Testis (tissue), 3 donors: ENCODE data around the gene WDFY2. TPM values are rescaled to one million over a fixed set of nuclear protein-coding genes. Genes with fewer than 3 reads are reported as not detected.
A peak's percentile ranks its signal among the peaks of the same experiment; 100 is the strongest.

Source experiments
- DNase-seq: peaks from one replicate; pipeline ENCODE4 v3.0.0-alpha.2; 2019
- H3K27ac ChIP-seq, 2 donors: fragments of 200-600 bp; sonication (generic); one replicate each; pipeline ENCODE4 v1.5.1; 2019
- H3K27me3 ChIP-seq: fragments of 200-600 bp; sonication (generic); one replicate; pipeline ENCODE4 v1.5.1; 2019
- H3K36me3 ChIP-seq: fragments of 200-600 bp; sonication (generic); one replicate; pipeline ENCODE4 v1.5.1; 2017; ENCODE audit warnings: low read depth; ENCODE audit errors: missing control alignments
- H3K4me1 ChIP-seq: fragments of 200-600 bp; sonication (generic); one replicate; pipeline ENCODE4 v1.5.1; 2019
- H3K4me3 ChIP-seq, 2 donors: fragments of 200-600 bp; sonication (generic); one replicate each; pipeline ENCODE4 v1.5.1; 2017 to 2019
- H3K9me3 ChIP-seq: fragments of 200-600 bp; sonication (generic); one replicate; pipeline ENCODE4 v1.5.1; 2017
- CTCF ChIP-seq, 3 experiments: fragments of 450-650 bp in 2 of 3; fragments of 200-600 bp in 1 of 3; sonication (generic) in 1 of 3; IDR thresholded peaks; one replicate each; pipeline ENCODE4 v1.5.1; 2016 to 2019; ENCODE audit warnings: antibody characterized with exemption in 3 of 3, mild to moderate bottlenecking in 2 of 3, moderate library complexity in 1 of 3
- POLR2A ChIP-seq: fragments of 450-650 bp; IDR thresholded peaks from one replicate; pipeline ENCODE4 v1.6.1; 2017; ENCODE audit warnings: antibody characterized with exemption, mild to moderate bottlenecking, moderate library complexity
- WGBS, 2 donors: methylation state at CpG; one replicate each; pipeline ENCODE4 v1.1.5; 2018; 5-methylcytosine and 5-hydroxymethylcytosine counted together
- intact Hi-C: fragments of 100-400 bp; cut with DNase I; formaldehyde crosslinking; loops from one replicate; pipeline ENCODE4 v1.15.1; 2023; ENCODE audit warnings: low total_unique reads
- polyA plus RNA-seq: library from polyadenylated mRNA; stranded (reverse); fragments of 350-450 nt; fragmentation: Illumina TruSeq; extraction: RNeasy Lipid Tissue Mini Kit (QIAGEN cat#74804); gene quantifications from one replicate; pipeline ENCODE4 v1.2.3, GENCODE V29; 2014; ENCODE audit warnings: low read depth, low replicate concordance; ENCODE audit not compliant: insufficient read depth
- total RNA-seq, 2 donors: library from RNA; depleted of rRNA; stranded (reverse); fragments of >200 nt; gene quantifications; one replicate each; pipeline ENCODE4 v1.2.3, GENCODE V29; 2016

The WDFY2 gene
- total and polyA plus RNA-seq, 3 donors from 2014 or later: 17.1 to 45.8 (median 36.1) TPM

- Histone ChIP-seq H3K36me3 (no peaks in the 10 kb centered on the region), H3K4me3 (no peak overlapping the region), H3K27ac (no peak overlapping the region), H3K27me3 (no peaks in the 10 kb centered on the region), H3K9me3 (no peaks in the 10 kb centered on the region), H3K4me1 (peaks cover 11% of the 10 kb centered on the region)
- TF ChIP-seq POLR2A (no peak), CTCF (IDR thresholded peaks at IDR 0.05) (no peak)
- 80 to 81% methylated on average over 2 of the region's 2 CpGs for WGBS, 2 donors
- no peak for DNase-seq
- intact Hi-C loops: no loop called here
Observed at GRCh38 chr13:51608857-51609406, 24.7 kb downstream of the WDFY2 start.

- no peak for DNase-seq
- no peaks in the 10 kb centered on the region for H3K9me3 ChIP-seq
- intact Hi-C loops: no loop called here
- H3K4me3 ChIP-seq: no peak overlapping the region
- 69 to 77% methylated on average over 3 of the region's 3 CpGs for WGBS, 2 donors
- peaks cover 27% of the 10 kb centered on the region for H3K4me1 ChIP-seq
- H3K36me3 ChIP-seq: no peaks in the 10 kb centered on the region
- no peak for TF ChIP-seq POLR2A
- TF ChIP-seq CTCF (IDR thresholded peaks at IDR 0.05): no peak
- H3K27me3 ChIP-seq: no peaks in the 10 kb centered on the region
- peak overlapping the region in 1 of 2 donors; percentile 2 for H3K27ac ChIP-seq
Observed at GRCh38 chr13:51612867-51613266, 28.6 kb downstream of the WDFY2 start.

- Histone ChIP-seq H3K4me1 (peaks cover 28% of the 10 kb centered on the region), H3K27me3 (no peaks in the 10 kb centered on the region), H3K27ac (peak overlapping the region in 1 of 2 donors; percentile 2), H3K36me3 (no peaks in the 10 kb centered on the region), H3K9me3 (no peaks in the 10 kb centered on the region), H3K4me3 (no peak overlapping the region)
- WGBS, 2 donors: 46 to 57% methylated on average over 2 of the region's 2 CpGs
- no peak for DNase-seq
- TF ChIP-seq POLR2A (no peak), CTCF (IDR thresholded peaks at IDR 0.05) (no peak)
- intact Hi-C loops: no loop called here
Observed at GRCh38 chr13:51613535-51613934, 29.3 kb downstream of the WDFY2 start.

- TF ChIP-seq POLR2A (no peak), CTCF (IDR thresholded peaks at IDR 0.05) (no peak)
- Histone ChIP-seq H3K4me1 (peaks cover 35% of the 10 kb centered on the region), H3K27me3 (no peaks in the 10 kb centered on the region), H3K4me3 (no peak overlapping the region), H3K9me3 (no peaks in the 10 kb centered on the region), H3K36me3 (no peaks in the 10 kb centered on the region), H3K27ac (peak overlapping the region; percentile 12 to 39)
- no peak for DNase-seq
- intact Hi-C loops: no loop called here
- 63 to 71% methylated on average over 8 of the region's 8 CpGs for WGBS, 2 donors
Observed at GRCh38 chr13:51614350-51614786, 30.1 kb downstream of the WDFY2 start.

GRCh38 chr13:51618626-51619025, 34.4 kb downstream of the WDFY2 start:
- peak; percentile 43 for DNase-seq
- Histone ChIP-seq H3K27me3 (no peaks in the 10 kb centered on the region), H3K27ac (peak overlapping the region; percentile 21 to 70), H3K4me3 (no peak overlapping the region), H3K9me3 (no peaks in the 10 kb centered on the region), H3K4me1 (peaks cover 58% of the 10 kb centered on the region), H3K36me3 (no peaks in the 10 kb centered on the region)
- intact Hi-C loops: no loop called here
- WGBS, 2 donors: 57 to 71% methylated on average over 1 of the region's 1 CpG
- TF ChIP-seq CTCF (IDR thresholded peaks at IDR 0.05) (no peak), POLR2A (no peak)
